Endometrial microvascular endothelial cells (primary cell): ENCODE results near the gene STAC3. TPM values are rescaled to one million over a fixed set of nuclear protein-coding genes. Genes with fewer than 3 reads are reported as not detected.
"Not testable (repeated sequence)": the region's sequence is repeated elsewhere in the genome, so short reads cannot be mapped to it uniquely, and the experiment has no call there.

ENCODE experiments used
- in situ Hi-C: cut with HindIII; loops from 2 replicates; pipeline ENCODE4 v1.10.0; 2017; ENCODE audit warnings: low sequenced_read_pairs, low pct_unique_long_range_greater_than_20kb; ENCODE audit errors: inconsistent ontology term
- total RNA-seq: library from RNA; depleted of rRNA; stranded (reverse); fragments of >200 nt; gene quantifications from one replicate; pipeline ENCODE4 v1.2.3, GENCODE V29; 2015; ENCODE audit errors: inconsistent ontology term

The STAC3 gene
- 0.37 TPM for total RNA-seq

GRCh38 chr12:57250956-57251355 is at the start of gene STAC3:
Gene STAC3, minus strand, starts transcription at chr12:57251187. Its CDS starts 1,551 bp downstream, at chr12:57249636.
- in situ Hi-C loops, result no loop called here

- in situ Hi-C loops, result no loop called here
These were observed 48.6 kb upstream of the STAC3 start for GRCh38 chr12:57299514-57300016.

DNA sequence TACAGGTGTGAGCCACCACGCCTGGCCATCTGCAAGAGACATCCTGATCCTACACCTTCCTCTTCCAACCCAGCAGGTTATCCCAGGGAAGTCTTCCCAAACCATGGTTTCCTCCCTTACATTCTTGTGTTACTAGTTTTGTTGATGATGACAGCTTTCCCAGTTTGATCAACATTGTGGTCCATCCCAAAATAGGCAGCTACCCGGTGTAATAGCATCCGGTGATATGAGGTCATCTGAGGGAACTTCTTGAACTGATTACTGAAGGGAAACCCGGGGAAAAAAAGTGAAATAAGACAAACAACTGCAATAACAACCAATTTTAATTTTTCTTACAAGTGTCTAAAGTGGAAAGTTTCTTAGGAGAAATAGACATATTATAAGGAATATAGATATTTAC is 45.3 kb upstream of the STAC3 start:
- in situ Hi-C loops, result no loop called here

DNA sequence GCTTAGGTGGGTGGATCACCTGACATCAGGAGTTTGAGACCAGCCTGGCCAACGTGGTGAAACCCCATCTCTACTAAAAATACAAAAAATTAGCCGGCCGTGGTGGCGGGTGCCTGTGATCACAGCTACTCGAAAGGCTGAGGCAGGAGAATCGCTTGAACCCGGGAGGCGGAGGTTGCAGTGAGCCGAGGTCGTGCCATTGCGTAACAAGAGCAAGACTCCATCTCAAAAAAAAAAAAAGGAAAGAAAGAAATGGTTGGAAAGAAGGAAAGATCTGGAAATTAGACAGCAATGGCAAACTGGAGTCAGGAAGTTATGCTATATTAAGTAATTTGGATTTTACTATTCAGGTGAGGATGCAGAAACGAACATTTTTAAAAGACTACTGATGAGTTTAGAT is 31.1 kb upstream of the STAC3 start:
- in situ Hi-C loops, result not testable (repeated sequence)

GRCh38 chr12:57280211-57281062 is 29.4 kb upstream of the STAC3 start:
- in situ Hi-C loops, result no loop called here

- in situ Hi-C loops, result no loop called here
These were observed 27.7 kb upstream of the STAC3 start for GRCh38 chr12:57278465-57279381.

DNA sequence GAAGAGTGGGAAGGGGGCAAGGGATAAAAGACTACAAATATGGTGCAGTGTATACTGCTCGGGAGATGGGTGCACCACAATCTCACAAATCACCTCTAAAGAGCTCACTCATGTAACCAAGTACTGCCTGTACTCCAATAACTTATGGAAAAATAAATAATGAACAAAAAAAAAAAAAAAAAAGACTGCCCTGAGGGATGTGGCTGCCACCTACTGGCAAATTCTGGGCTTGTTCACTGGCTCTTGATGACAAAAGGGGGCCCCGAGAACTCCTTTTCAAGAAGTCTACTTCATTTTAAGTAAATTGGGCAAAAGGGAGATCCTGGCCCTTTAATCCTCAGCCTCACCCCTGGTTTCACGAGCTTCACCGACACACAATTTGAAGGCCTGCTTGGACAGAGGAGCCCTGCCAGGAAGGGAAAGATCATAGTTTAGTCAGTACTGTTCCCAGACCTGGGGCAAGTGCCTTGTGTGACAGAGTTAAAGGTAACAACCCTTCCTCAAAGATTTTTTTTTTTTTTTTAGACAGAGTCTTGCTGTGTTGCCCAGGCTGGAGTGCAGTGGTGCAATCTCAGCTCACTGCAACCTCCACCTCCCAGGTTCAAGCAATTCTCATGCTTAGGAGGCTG is 26.1 kb upstream of the STAC3 start:
- in situ Hi-C loops, result no loop called here

GRCh38 chr12:57276233-57276632 is 25.2 kb upstream of the STAC3 start:
- in situ Hi-C loops, result not testable (repeated sequence)

- in situ Hi-C loops, result no loop called here
These were observed 22.5 kb upstream of the STAC3 start for GRCh38 chr12:57273516-57273915.

DNA sequence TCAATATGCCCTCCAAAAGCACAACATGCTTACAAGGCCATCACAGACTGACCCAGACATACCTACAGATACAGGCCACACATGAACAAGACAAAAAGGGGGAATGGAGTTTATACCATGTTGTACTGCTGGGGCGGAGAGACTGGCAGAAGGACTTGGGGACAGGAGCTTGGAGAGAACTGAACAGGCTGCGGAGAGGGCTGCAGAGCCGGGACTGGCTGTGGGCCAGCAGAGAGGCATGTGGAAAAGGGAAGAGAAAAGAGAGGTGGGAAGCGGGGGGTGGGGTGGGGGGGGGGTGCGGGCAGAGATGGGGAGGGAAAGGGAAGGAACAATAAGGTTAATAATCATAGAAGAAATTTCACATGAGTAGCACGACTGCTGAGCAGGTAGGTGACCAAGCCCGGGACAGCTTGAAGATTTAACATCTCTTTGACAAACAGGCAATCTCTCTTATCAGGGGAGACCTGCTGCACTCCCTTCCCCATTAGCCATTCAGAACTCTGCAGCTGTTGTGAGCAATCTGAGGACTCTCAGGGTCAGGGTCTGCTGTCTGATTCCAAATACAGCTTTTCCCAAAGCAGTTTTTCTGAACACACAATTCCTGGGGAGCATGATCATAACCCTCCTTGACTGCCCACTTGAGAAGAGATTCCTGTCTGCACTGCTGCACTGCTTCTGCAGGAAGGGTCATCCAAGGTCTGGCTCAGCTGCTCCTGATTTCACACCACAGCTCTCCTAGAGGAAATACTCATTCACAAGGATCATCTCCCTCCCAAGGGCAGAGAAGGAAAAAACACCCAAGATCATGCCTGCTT is 21.6 kb upstream of the STAC3 start:
- in situ Hi-C loops, result no loop called here

DNA sequence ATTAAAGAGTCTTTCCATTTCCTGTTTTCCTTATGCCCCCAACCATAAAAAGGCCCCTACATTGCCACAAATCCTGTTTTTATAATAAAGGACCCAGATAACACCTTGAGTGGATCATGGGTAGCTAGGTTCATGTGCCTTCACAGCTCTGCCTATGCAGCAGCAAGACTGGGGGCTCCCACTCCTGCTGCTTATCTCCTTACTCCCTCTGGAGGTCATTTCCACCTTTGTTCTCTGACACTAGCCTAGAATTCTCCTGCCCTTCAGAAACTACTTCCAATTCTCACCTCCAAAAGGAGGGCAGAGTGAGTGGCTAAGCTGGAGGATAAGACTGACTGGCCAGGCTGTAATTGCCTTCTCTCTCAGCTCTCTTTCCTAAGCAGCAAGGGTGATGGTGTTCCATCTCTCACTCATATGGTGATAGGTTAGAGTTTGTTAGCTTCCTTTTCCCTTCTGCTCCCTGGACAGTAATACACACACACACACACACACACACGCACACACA is 20.0 kb upstream of the STAC3 start:
- in situ Hi-C loops, result no loop called here

- in situ Hi-C loops, result no loop called here
These were observed 17.3 kb upstream of the STAC3 start for GRCh38 chr12:57268264-57268663.

DNA sequence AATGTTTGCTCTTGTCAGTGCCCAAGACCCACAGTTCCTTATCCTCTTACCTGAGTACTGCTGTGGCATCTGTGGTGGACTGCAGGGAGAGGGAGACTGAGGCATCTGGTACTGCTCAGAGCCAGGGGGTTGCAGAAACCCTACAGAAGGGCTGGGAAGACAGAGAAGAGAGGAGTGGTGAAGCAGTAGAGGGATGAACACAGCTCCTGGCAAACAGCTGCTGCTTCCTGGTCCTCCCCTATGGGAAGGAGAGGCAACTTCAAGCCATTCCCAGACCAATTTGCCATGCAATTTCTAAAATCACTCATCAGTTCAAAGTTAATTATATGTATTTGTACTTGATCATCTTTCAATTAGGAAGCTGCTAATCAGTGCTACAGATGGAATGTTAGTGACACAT is 15.7 kb upstream of the STAC3 start:
- in situ Hi-C loops, result no loop called here

DNA sequence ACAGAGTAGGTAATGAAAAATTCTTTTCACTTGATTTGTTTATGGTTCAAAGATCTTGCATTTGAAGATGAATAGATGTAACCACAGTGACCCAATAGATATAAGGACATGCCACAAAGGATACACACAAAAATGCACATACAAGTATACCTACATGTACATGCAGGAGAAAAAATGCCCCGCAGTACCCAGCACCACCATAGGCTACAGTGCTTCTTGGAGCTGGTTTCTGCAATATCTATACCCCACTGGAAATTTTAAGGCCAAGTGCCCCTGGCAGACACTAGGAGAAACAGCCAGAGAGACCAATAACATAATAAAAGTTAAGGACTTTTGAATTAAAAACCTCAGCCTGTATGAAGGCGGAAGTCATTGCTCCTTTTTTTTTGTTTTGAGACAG is 12.1 kb upstream of the STAC3 start:
- in situ Hi-C loops, result no loop called here

DNA sequence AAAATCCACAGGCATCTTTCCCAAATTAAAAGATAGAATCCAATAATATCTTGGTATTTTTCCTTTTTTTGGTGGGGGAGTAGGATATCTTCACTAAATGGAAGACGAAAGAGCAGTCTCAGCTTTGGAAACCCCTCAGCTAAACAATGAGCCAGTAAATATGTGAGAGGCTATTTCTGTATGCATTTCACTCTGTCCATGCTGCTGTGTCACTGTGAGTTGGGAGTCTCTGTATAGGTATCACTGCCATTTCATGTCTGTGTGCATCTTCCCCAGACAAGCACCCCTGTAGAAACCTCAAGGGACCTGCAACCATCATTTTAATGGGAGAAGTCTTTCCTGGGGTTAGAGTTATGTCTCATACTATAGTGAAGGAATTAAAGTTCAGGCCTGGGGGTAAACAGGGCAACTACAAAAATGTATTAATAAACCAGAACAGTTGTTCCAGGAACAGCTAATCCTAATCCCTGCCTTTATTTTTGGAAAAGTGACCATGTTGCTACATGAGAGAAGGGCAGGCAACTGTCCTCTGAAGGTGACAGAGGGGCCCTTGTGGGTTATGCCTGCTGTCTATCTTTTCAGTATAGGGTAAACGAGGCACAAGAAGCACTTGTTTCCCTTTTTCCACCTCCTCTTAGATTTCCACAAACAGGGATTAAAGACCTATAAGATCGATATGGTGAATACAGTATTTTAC is 11.3 kb upstream of the STAC3 start:
- in situ Hi-C loops, result no loop called here

DNA sequence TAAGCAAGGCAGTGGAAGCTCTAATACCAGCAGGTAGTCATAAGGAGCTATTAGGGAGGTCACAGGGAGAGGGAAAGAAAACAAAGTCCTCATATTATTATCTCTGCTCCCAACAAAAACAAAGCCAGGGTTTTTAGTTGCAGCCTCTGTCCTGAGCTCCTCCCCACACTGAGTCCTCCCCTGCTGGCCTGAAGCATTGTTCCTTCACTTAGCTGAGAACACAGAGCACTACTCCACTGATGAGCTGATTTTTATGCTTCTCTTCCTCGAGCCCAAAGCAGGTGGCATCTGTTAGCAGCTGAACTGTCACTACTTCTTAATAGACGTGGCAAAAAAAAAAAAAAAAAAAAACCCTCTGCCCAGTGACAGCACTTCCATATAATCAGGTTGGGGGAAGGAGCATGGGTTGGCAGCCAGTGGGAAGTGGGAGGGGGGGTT is 10.5 kb upstream of the STAC3 start:
- in situ Hi-C loops, result no loop called here

GRCh38 chr12:57260366-57260765 is 9.4 kb upstream of the STAC3 start:
- in situ Hi-C loops, result no loop called here
